Ovary (tissue), 9 donors: ENCODE data around the gene CACHD1. TPM values are rescaled to one million over a fixed set of nuclear protein-coding genes. Genes with fewer than 3 reads are reported as not detected.

Source experiments
- DNase-seq, 5 donors: peaks; one replicate each; pipeline ENCODE4 v3.0.0-alpha.2; 2019 to 2020
- H3K27ac ChIP-seq, 2 donors: fragments of 200-600 bp; one replicate each; pipeline versions ENCODE4 v1.5.1 to v1.8.0; 2019 to 2022
- H3K27me3 ChIP-seq: fragments of 200-600 bp; one replicate; pipeline ENCODE4 v1.8.0; 2022
- H3K36me3 ChIP-seq: fragments of 200-600 bp; sonication (generic); one replicate; pipeline ENCODE4 v1.5.1; 2019
- H3K4me1 ChIP-seq: one replicate; pipeline ENCODE4 v1.8.1; 2013; ENCODE audit warnings: mild to moderate bottlenecking, moderate library complexity; ENCODE audit not compliant: insufficient read depth
- H3K4me3 ChIP-seq: fragments of 200-600 bp; sonication (generic); one replicate; pipeline ENCODE4 v1.5.1; 2017
- H3K9me3 ChIP-seq, 2 donors: fragments of 200-600 bp in 1 of 2; sonication (generic) in 1 of 2; one replicate each; pipeline versions ENCODE4 v1.5.1 to v1.8.1; 2013 to 2019; ENCODE audit warnings: mild to moderate bottlenecking in 1 of 2, moderate library complexity in 1 of 2
- CTCF ChIP-seq, 3 donors: fragments of 450-650 bp in 2 of 3; fragments of 200-600 bp in 1 of 3; IDR thresholded peaks; one replicate each; pipeline versions ENCODE4 v1.5.1 to v1.8.0; 2016 to 2022; ENCODE audit warnings: antibody characterized with exemption in 3 of 3, mild to moderate bottlenecking in 1 of 3
- EP300 ChIP-seq: sonication (generic); formaldehyde crosslinking; IDR thresholded peaks from one replicate; pipeline ENCODE4 v1.6.1; 2017; ENCODE audit warnings: antibody characterized with exemption
- POLR2A ChIP-seq: fragments of 450-650 bp; IDR thresholded peaks from one replicate; pipeline ENCODE4 v1.6.1; 2017; ENCODE audit warnings: antibody characterized with exemption, mild to moderate bottlenecking, moderate library complexity
- WGBS, 3 donors: extraction: QIAGEN DNeasy Blood & Tissue Kit in 1 of 3; methylation state at CpG; one replicate each; pipeline versions ENCODE4 v1.1.5 to v1.1.7; 2013 to 2017; 5-methylcytosine and 5-hydroxymethylcytosine counted together
- intact Hi-C, 4 donors: fragments of 100-400 bp; cut with DNase I; formaldehyde crosslinking; loops; one replicate each; pipeline versions ENCODE4 v1.11.0 to v1.15.1; 2022 to 2023
- polyA plus RNA-seq, 2 donors: library from polyadenylated mRNA; stranded (reverse); fragments of 200-250 nt in 1 of 2; fragments of 350-450 nt in 1 of 2; fragmentation: Illumina TruSeq in 1 of 2; extraction: RNeasy Lipid Tissue Mini Kit (QIAGEN cat#74804) in 1 of 2; gene quantifications; one replicate each; pipeline ENCODE4 v1.2.3, GENCODE V29; 2013 to 2014
- total RNA-seq, 7 donors: library from RNA; depleted of rRNA in 2 of 7; stranded (reverse); fragments of >200 nt in 2 of 7; fragmentation: NEBNext Ultra II Directional in 3 of 7; extraction: Animal tissue kit (Norgen Biotek cat#: 25700) in 3 of 7; gene quantifications; one replicate each; pipeline versions ENCODE4 v1.1.0 to v1.2.4, GENCODE V29; 2016 to 2023
- donor health status: DM: no; HTN: no; CAD: no; lungs with moderate emphysema.
- donor health status: DM: no; HTN: no; CAD: no.
- donor health status: Bipolar disorder and iron deficiency.
- donor health status: DM: yes; HTN: yes; CAD: no.
- donor health status: DM: no; HTN: no; CAD: no.
- donor health status: DM: yes; HTN: yes; CAD: no.

CACHD1 gene
- total and polyA plus RNA-seq, 9 donors, result 17.0 to 33.1 (median 23.2) TPM

- no peak for DNase-seq
- Histone ChIP-seq H3K4me1 (peaks cover 12% of the 10 kb centered on the region), H3K9me3 (no peaks in the 10 kb centered on the region), H3K36me3 (no peaks in the 10 kb centered on the region), H3K4me3 (no peak overlapping the region), H3K27me3 (no peaks in the 10 kb centered on the region), H3K27ac (no peak overlapping the region)
- 82 to 93% (median 92%) methylated on average over 5 of the region's 5 CpGs for WGBS, 3 donors
- TF ChIP-seq POLR2A (no peak), EP300 (no peak), CTCF (IDR thresholded peaks at IDR 0.05) (no peak)
- intact Hi-C loops, result no loop called here
Measured at GRCh38 chr1:64550510-64550909, 80.6 kb downstream of the CACHD1 start.

GRCh38 chr1:64550946-64551605 is 81.1 kb downstream of the CACHD1 start:
- intact Hi-C loops, result no loop called here
- DNase-seq, result no peak
- WGBS, 3 donors, result 50 to 62% (median 60%) methylated on average over 4 of the region's 4 CpGs

GRCh38 chr1:64553285-64553684 is 83.4 kb downstream of the CACHD1 start:
- Histone ChIP-seq H3K27ac (no peak overlapping the region), H3K4me3 (no peak overlapping the region), H3K36me3 (no peaks in the 10 kb centered on the region), H3K9me3 (no peaks in the 10 kb centered on the region), H3K27me3 (no peaks in the 10 kb centered on the region), H3K4me1 (peaks cover 8% of the 10 kb centered on the region)
- no peak for TF ChIP-seq CTCF (IDR thresholded peaks at IDR 0.05)
- TF ChIP-seq POLR2A, result no peak
- TF ChIP-seq EP300, result no peak
- no peak for DNase-seq
- intact Hi-C loops, result no loop called here
- WGBS, 3 donors, result 88 to 89% (median 89%) methylated on average over 4 of the region's 4 CpGs

More at GRCh38 chr1:64550946-64551605, 81.1 kb downstream of the CACHD1 start:
- Histone ChIP-seq H3K27me3 (no peaks in the 10 kb centered on the region), H3K36me3 (no peaks in the 10 kb centered on the region), H3K27ac (no peak overlapping the region), H3K9me3 (no peaks in the 10 kb centered on the region), H3K4me1 (peaks cover 10% of the 10 kb centered on the region), H3K4me3 (no peak overlapping the region)
- no peak for TF ChIP-seq CTCF (IDR thresholded peaks at IDR 0.05)

GRCh38 chr1:64555947-64556346 is 86.0 kb downstream of the CACHD1 start:
- WGBS, 3 donors, result 82 to 85% (median 83%) methylated on average over 1 of the region's 1 CpG
- intact Hi-C loops, result no loop called here
- Histone ChIP-seq H3K9me3 (no peaks in the 10 kb centered on the region), H3K27ac (no peak overlapping the region), H3K27me3 (no peaks in the 10 kb centered on the region), H3K4me1 (peaks cover 3% of the 10 kb centered on the region), H3K36me3 (no peaks in the 10 kb centered on the region), H3K4me3 (no peak overlapping the region)
- TF ChIP-seq CTCF (IDR thresholded peaks at IDR 0.05) (no peak), EP300 (no peak), POLR2A (no peak)
- no peak for DNase-seq
